Effector memory CD8-positive, alpha-beta T cell (primary cell): ENCODE data around the gene SF3B2.
"Not testable (repeated sequence)": the region's sequence is repeated elsewhere in the genome, so short reads cannot be mapped to it uniquely, and the experiment has no call there.

Experiments
- ATAC-seq: fragments of 150-1000 bp; cut with Tn5 transposase; replicated peaks from 2 replicates; pipeline ENCODE4 v1.10.0; 2021; ENCODE audit warnings: mild to moderate bottlenecking, moderate library complexity
- DNase-seq, 3 experiments: peaks; one replicate each; pipeline ENCODE4 v3.0.0; 2021
- H3K27ac Mint-ChIP-seq, 2 donors: one replicate each; pipeline ENCODE4 v1.8.0; 2022; ENCODE audit warnings: mild to moderate bottlenecking in 2 of 2, mixed read lengths in 2 of 2, moderate library complexity in 2 of 2
- H3K27me3 Mint-ChIP-seq, 2 donors: one replicate each; pipeline ENCODE4 v1.8.0; 2022; ENCODE audit warnings: mixed read lengths in 2 of 2
- H3K36me3 Mint-ChIP-seq: one replicate; pipeline ENCODE4 v1.8.0; 2022; ENCODE audit warnings: mild to moderate bottlenecking, moderate library complexity, mixed read lengths; ENCODE audit not compliant: insufficient read depth
- H3K4me1 Mint-ChIP-seq, 2 donors: one replicate each; pipeline ENCODE4 v1.8.0; 2022; ENCODE audit warnings: low read depth in 2 of 2, mixed read lengths in 2 of 2
- H3K4me3 Mint-ChIP-seq, 2 donors: one replicate each; pipeline ENCODE4 v1.8.0; 2022; ENCODE audit warnings: mild to moderate bottlenecking in 2 of 2, mixed read lengths in 2 of 2, moderate library complexity in 2 of 2
- H3K9me3 Mint-ChIP-seq, 2 donors: one replicate each; pipeline ENCODE4 v1.8.0; 2022; ENCODE audit warnings: mixed read lengths in 2 of 2

SF3B2 gene

DNA sequence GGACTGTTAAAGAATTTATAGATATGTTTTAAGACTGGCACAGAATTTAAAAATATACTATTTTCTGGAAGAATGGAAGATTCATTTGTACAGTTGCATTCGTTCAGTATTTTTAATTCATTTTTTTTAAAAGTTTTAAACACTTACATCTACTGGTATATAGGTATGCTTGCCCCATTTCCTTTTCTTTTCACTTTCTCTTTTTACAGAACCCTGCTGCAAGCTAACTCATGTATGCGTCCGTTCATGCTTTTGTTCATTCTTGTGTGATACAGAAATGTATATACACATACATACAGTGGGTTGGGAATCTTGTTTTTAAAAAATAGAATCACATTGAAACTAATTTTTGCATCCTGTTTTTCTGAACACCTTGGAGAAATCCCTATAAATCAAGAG is 48.9 kb downstream of the SF3B2 start:
- H3K4me1 Mint-ChIP-seq: peaks cover 37 to 50% of the 10 kb centered on the region in 2 donors
- DNase-seq (no peak), ATAC-seq (peak; percentile 59)
- H3K9me3 Mint-ChIP-seq: no peaks in the 10 kb centered on the region
- H3K36me3 Mint-ChIP-seq: peaks cover 18% of the 10 kb centered on the region
- no peaks in the 10 kb centered on the region for H3K27me3 Mint-ChIP-seq
- H3K4me3 Mint-ChIP-seq: peak overlapping the region; percentile 83 to 89
- H3K27ac Mint-ChIP-seq: peak overlapping the region; percentile 91 to 92

DNA sequence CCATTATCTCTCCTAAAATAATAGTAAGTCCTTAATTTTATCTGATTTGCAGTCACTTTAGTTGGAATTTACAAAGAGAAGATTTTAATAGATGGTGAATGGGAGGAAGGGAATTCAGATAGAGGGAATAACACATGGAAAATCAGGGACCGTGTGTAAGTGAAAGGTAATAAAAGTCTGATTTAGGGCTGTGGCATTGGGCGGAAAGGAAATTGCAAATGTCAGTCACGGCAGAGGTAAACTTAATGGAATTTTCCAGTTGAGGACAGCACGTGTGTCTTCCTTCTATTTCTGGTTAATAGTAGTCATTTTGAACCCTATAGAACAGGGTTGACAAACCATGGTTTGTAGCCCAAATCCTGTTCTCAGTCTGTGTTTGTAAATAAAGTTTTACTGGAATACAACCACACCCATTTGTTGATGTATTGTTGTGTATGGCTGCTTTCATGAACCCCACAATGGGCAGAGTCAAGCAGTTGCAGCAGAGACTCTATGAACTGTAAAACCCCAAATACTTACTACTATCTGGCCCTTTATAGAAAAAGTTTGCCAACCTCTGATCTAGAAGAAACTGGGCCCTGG is 52.0 kb downstream of the SF3B2 start:
- peaks cover 51 to 67% of the 10 kb centered on the region in 2 donors for H3K4me1 Mint-ChIP-seq
- ATAC-seq (no peak), DNase-seq (no peak)
- H3K9me3 Mint-ChIP-seq: no peaks in the 10 kb centered on the region
- H3K4me3 Mint-ChIP-seq: no peak overlapping the region
- peak overlapping the region in 1 of 2 donors; percentile 85 for H3K27ac Mint-ChIP-seq
- H3K27me3 Mint-ChIP-seq: no peaks in the 10 kb centered on the region
- H3K36me3 Mint-ChIP-seq: peaks cover 17% of the 10 kb centered on the region

DNA sequence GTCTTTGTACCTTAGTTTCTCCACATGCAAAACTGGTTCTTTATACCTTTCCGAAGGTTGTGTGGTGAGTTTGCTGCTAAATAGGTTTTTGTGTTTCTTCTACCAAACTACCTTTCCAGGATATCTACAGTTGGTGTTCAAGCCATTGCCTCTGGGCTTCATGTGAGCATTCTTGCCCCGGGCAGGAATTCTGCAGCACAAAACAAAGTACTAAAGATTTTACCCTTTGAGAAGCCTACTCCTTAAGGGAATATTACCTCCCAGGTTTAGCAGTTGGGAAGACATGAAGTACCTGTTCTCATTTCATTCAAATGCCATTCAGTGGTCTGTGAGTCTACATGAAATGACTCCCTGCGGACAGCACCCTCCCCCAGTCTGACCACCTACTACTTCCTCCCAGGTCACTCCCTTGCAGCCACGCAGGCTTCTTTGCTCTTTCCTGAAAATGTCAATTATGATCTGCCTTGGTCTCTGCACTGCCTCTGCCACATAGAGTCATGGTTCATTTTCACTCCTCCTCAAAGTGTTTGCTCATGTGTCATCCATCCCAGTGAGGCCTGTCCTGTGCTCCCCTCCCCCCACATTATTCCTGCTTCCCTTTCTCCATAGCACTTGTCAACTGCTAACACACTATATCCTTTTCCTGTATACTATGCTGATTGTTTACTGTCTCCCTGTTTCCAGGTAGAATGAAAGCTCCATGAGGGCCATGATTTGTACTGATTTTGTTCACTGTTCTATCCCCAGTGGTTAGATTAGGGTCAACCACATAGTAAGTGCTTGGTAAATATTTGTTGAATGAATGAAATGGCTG is 54.8 kb downstream of the SF3B2 start:
- H3K9me3 Mint-ChIP-seq: no peaks in the 10 kb centered on the region
- peaks cover 52 to 62% of the 10 kb centered on the region in 2 donors for H3K4me1 Mint-ChIP-seq
- H3K36me3 Mint-ChIP-seq: peaks cover 9% of the 10 kb centered on the region
- ATAC-seq: no peak
- no peaks in the 10 kb centered on the region for H3K27me3 Mint-ChIP-seq
- no peak for DNase-seq
- H3K27ac Mint-ChIP-seq: peak overlapping the region; percentile 71 to 83
- peak overlapping the region; percentile 35 to 41 for H3K4me3 Mint-ChIP-seq

DNA sequence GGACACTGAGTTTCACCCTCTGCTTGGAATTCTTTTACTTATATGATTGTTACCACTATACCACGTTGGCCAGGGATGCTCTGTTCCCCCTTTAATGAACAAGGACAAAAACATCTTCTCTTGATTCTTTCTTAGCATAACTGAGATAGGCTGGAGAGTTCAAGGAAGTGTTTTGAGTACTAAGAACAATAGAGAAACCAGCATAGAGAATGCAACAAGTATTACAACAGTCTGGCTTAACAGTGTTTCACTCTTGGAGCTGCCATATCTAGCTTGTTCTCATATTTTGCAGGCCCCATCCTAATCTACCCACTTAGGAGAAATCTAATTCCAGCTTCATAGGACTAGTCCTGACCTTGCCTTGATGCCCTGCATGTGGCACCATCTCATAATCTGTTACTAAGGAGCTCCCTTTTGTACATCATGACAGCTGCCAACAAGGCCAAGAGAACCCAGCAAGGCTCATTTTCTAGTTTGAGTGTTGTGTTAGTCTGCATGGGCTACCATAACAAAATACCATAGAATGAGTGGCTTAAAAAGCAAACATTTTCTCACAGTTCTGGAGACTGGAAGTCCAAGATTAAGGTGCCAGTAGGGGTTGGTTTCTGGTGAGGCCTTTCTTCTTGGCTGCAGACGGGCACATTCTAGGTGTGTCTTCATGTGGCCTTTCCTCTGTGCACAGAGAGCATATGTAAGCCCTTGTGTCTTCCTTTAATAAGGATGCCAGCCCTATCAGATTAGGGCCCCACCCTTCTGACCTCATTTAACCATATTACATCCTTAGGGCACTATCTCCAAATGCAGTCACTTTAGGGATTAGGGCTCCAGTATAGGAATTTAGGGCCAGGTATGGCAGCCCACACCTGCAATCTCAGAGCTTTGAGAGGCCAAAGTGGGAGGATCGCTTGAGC is 55.7 kb downstream of the SF3B2 start:
- no peak for DNase-seq
- Mint-ChIP-seq H3K27ac (peak overlapping the region; percentile 71 to 83), H3K9me3 (no peaks in the 10 kb centered on the region), H3K36me3 (peaks cover 9% of the 10 kb centered on the region), H3K27me3 (no peaks in the 10 kb centered on the region), H3K4me1 (peaks cover 60 to 70% of the 10 kb centered on the region in 2 donors), H3K4me3 (peak overlapping the region; percentile 35 to 41)
- no peak for ATAC-seq

DNA sequence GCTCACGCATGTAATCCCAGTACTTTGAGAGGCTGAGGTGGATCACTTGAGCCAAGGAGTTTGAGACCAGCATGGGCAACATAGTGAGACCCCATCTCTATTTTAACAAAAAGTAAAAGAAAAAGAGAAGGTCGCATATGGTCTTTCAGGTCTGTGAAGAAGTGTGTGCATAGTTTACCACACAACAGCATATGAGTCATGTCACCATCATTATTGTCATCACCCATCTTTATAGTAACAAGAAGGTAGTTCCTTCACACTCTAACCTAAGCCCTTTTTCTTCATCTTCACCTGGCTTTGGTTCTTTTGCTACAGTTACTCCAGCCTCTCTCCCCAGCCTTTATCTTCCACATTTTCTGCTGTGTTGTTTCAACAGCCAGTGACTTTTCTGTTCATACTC is 57.1 kb downstream of the SF3B2 start:
- Mint-ChIP-seq H3K36me3 (peaks cover 11% of the 10 kb centered on the region), H3K27ac (peak overlapping the region in 1 of 2 donors; percentile 83), H3K4me1 (peaks cover 61 to 76% of the 10 kb centered on the region in 2 donors), H3K4me3 (no peak overlapping the region), H3K9me3 (no peaks in the 10 kb centered on the region), H3K27me3 (no peaks in the 10 kb centered on the region)
- ATAC-seq (peak; percentile 24), DNase-seq (no peak)

DNA sequence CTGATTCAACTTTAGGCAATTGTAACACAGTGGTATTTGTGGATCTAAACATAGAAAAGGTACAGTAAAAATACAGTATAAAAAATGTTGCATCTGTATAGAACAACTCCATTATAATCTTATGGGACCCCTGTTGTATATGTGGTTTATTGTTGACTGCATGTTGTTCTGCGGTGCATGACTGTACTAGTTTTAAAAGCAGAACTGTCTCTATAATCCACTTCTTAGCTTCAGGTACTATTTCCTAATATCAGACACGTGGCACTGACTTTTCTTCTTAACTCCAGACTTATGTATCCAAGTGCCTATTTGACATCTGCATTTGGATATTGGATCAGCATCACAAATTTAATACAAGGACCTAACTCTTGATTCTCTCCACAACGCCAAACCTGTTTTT is 59.0 kb downstream of the SF3B2 start:
- ATAC-seq (no peak), DNase-seq (no peak)
- Mint-ChIP-seq H3K27ac (peak overlapping the region in 1 of 2 donors; percentile 61), H3K4me1 (peaks cover 67 to 76% of the 10 kb centered on the region in 2 donors), H3K36me3 (peaks cover 8% of the 10 kb centered on the region), H3K4me3 (peak overlapping the region in 1 of 2 donors; percentile 37), H3K9me3 (no peaks in the 10 kb centered on the region), H3K27me3 (no peaks in the 10 kb centered on the region)

DNA sequence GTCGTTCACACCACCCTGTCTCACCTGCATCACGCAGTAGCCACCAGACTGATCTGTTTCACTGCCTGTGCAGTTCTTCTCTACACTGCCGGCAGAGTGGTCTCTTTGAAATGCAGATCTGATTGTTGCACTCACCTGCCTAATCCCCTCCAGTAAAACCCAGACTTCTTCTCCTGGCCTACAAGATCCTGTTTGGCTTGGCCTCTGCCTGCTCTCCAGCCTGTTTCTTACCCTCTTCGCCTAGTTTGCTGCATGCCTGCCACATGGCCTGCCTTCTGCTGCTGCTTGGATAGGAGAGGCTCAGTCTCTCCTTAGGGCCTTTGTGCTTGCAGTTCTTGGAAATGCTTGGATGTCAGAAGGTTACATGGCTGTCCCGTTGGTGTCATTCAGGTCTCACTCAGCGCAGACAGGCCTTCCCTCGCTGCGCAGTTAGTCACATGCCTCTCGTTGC is 59.9 kb downstream of the SF3B2 start:
- DNase-seq: no peak
- no peaks in the 10 kb centered on the region for H3K27me3 Mint-ChIP-seq
- H3K27ac Mint-ChIP-seq: peak overlapping the region; percentile 61 to 62
- no peaks in the 10 kb centered on the region for H3K9me3 Mint-ChIP-seq
- peaks cover 71 to 79% of the 10 kb centered on the region in 2 donors for H3K4me1 Mint-ChIP-seq
- H3K4me3 Mint-ChIP-seq: peak overlapping the region in 1 of 2 donors; percentile 68
- H3K36me3 Mint-ChIP-seq: peaks cover 7% of the 10 kb centered on the region
- ATAC-seq: no peak

DNA sequence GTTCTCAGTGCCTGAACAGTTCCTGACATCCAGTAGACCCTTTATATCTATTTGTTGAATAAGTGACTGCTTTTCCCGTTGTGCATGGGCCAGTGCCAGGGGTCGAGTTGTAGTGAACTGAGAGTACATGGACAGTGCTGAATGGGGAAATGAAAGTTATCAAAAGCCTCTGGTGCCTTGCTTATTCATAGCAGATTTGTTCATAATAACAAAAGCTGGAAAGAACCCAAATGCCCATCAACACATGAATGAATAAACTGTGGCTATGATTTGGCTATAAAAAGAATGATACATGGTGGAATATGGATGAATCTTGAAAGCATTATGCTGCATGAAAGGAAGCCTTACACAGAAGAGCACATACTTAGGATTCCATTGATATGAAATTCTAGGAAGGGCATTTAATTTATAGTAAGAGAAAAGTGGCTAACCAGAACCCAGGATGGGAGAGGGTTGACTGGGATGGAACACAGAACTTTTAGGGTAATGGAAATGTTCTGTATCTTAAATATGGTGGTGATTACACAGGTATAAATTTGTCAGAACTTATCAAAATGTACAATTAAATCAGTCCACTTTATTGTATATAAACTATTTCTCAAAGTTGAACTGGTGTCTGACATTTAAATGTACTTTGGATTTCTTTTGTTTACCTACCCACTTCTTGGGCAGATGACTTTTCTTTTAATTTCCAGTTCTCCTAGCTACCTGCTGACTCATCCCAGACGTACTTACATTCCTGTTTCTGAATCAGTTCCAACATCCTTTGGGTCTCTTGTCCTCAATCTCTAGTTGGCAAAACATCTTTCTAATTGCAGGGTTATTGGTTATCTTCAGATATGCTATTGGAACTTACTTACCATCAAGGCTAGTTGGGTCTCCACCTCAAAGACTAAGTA is 60.7 kb downstream of the SF3B2 start:
- Mint-ChIP-seq H3K9me3 (no peaks in the 10 kb centered on the region), H3K4me3 (peak overlapping the region; percentile 43 to 68), H3K4me1 (peaks cover 71 to 79% of the 10 kb centered on the region in 2 donors), H3K36me3 (peaks cover 7% of the 10 kb centered on the region), H3K27ac (peak overlapping the region; percentile 61 to 62), H3K27me3 (no peaks in the 10 kb centered on the region)
- no peak for DNase-seq
- no peak for ATAC-seq

DNA sequence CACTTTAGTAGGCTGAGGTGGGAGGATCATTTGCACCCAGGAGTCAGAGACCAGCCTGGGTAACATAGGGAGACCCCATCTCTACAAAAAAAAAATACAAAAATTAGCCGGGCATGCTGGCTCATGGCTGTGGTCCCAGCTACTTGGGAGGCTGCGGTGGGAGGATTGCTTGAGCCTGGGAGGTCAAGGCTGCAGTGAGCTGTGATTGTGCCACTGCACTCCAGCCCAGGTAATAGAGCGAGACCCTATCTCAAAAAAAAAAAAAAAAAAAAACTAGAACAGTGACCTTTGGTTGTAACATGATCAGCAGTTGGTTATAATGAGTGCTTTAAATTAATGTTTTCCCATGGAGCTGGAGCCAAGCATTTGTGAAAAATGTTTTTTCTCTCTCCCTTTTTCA is 62.8 kb downstream of the SF3B2 start:
- H3K36me3 Mint-ChIP-seq, H3K9me3 Mint-ChIP-seq, ATAC-seq, H3K27me3 Mint-ChIP-seq, DNase-seq: not testable (repeated sequence)
- peak overlapping the region; percentile 72 to 80 for H3K4me3 Mint-ChIP-seq
- H3K27ac Mint-ChIP-seq: peak overlapping the region; percentile 61 to 83
- peaks cover 65 to 76% of the 10 kb centered on the region in 2 donors for H3K4me1 Mint-ChIP-seq

DNA sequence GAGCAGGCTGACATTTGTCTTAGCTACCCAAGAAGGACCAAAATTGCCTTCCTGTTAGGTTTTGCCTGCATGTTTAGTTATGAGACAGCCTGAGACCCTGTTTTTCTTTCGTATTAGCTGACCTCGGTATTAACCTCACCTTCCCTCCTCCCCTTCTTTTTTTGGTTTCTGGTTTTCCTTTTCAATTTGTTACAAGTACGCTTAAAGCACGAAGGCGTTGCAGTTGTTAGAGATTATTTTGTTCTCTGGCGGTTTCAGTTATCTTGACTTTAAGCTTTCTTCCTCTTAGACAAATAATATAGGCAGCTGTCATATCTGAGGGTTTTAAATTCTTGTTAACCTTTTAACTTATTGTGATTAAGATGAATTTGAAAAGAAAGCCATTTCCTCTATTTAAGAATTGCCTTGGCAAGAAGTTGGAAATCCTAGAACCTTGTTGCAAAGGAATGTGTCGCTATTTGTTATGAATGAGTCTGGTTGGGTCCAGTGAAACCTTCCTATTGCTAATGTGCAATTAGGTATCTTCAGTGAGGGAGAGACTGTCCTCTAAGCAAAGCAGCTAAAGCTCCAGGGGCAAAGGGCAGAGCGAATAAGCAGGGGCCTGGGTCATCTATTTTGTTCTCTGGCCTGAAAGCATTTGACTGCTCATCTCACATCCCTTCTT is 63.6 kb downstream of the SF3B2 start:
- peak in 2 of 3 experiments; percentile 12 to 31 for DNase-seq
- ATAC-seq: peak; percentile 80
- peaks cover 7% of the 10 kb centered on the region for H3K36me3 Mint-ChIP-seq
- H3K27me3 Mint-ChIP-seq: no peaks in the 10 kb centered on the region
- H3K9me3 Mint-ChIP-seq: no peaks in the 10 kb centered on the region
- peak overlapping the region; percentile 61 to 83 for H3K27ac Mint-ChIP-seq
- H3K4me1 Mint-ChIP-seq: peaks cover 64 to 82% of the 10 kb centered on the region in 2 donors
- H3K4me3 Mint-ChIP-seq: peak overlapping the region; percentile 72 to 80

DNA sequence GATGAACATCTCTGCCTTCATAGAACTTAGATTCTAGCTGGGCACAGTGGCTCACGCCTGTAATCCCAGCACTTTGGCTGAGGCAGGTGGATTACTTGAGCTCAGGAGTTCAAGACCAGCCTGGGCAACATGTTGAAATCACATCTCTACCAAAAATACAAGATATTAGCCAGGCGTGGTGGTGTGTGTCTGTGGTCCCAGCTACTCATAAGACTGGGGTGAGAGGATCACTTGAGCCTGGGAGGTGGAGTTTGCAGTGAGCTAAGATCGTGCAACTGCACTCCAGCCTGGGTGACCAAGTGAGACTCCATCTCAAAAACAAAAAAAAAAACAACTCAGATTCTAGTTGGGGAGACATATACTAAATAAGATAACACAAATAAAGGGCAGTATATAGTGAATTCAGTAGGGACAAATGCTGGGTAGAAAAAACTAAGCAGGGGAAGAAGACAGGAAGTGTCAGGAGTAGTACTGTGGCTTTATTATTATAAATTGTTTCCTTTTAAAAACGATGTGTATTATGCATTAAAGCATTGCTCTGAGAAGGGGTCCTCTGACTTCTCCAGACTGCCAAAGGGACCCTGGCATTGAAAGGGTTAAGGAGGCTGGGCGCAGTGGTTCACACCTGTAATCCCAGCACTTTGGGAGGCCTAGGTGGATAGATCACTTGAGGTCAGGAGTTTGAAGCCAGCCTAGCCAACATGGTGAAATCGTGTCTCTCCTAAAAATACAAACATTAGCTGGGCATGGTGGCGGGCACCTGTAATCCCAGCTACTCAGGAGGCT is 64.6 kb downstream of the SF3B2 start:
- Mint-ChIP-seq H3K27me3 (no peaks in the 10 kb centered on the region), H3K4me1 (peaks cover 66 to 85% of the 10 kb centered on the region in 2 donors), H3K9me3 (no peaks in the 10 kb centered on the region), H3K4me3 (peak overlapping the region; percentile 72 to 80), H3K36me3 (peaks cover 7% of the 10 kb centered on the region), H3K27ac (peak overlapping the region; percentile 61 to 83)
- ATAC-seq: no peak
- DNase-seq: no peak
